Measurements from ENCODE around the gene PLAAT3. TPM values are rescaled to one million over a fixed set of nuclear protein-coding genes. Genes with fewer than 3 reads are reported as not detected.
"Not testable (repeated sequence)": the region's sequence is repeated elsewhere in the genome, so short reads cannot be mapped to it uniquely, and the experiment has no call there.

PLAAT3 gene
- total RNA-seq, 1 donor from 2014 or later, result 65.4 TPM

GRCh38 chr11:63548178-63548577 lies 66.1 kb downstream of the PLAAT3 start:
- TF ChIP-seq CTCF (conservative IDR thresholded peaks at IDR 0.05), result no peak
- Mint-ChIP-seq H3K36me3 (peaks cover 4% of the 10 kb centered on the region), H3K9me3 (peaks cover 4% of the 10 kb centered on the region), H3K27me3 (no peaks in the 10 kb centered on the region), H3K27ac (no peak overlapping the region), H3K4me1 (ENCODE audit: unreplicated experiment) (peaks cover 14% of the 10 kb centered on the region), H3K4me3 (no peak overlapping the region)
- DNase-seq (ENCODE audit: extremely low spot score, unreplicated experiment), result no peak

- Mint-ChIP-seq H3K27me3 (no peaks in the 10 kb centered on the region), H3K36me3 (no peaks in the 10 kb centered on the region), H3K9me3 (no peaks in the 10 kb centered on the region), H3K27ac (no peak overlapping the region), H3K4me3 (no peak overlapping the region), H3K4me1 (ENCODE audit: unreplicated experiment) (peaks cover 6% of the 10 kb centered on the region)
- TF ChIP-seq CTCF (conservative IDR thresholded peaks at IDR 0.05), result no peak
- DNase-seq (ENCODE audit: extremely low spot score, unreplicated experiment), result no peak
Measured at GRCh38 chr11:63547061-63547460, 67.2 kb downstream of the PLAAT3 start.

GRCh38 chr11:63543711-63544110 lies 70.5 kb downstream of the PLAAT3 start:
- H3K9me3 Mint-ChIP-seq, result no peaks in the 10 kb centered on the region
- H3K4me3 Mint-ChIP-seq, result no peak overlapping the region
- H3K27me3 Mint-ChIP-seq, result no peaks in the 10 kb centered on the region
- no peak overlapping the region for H3K27ac Mint-ChIP-seq
- DNase-seq (ENCODE audit: extremely low spot score, unreplicated experiment), result no peak
- no peak for TF ChIP-seq CTCF (conservative IDR thresholded peaks at IDR 0.05)
- H3K36me3 Mint-ChIP-seq, result no peaks in the 10 kb centered on the region
- peaks cover 6% of the 10 kb centered on the region for H3K4me1 Mint-ChIP-seq (ENCODE audit: unreplicated experiment)

- H3K27me3 Mint-ChIP-seq; H3K4me3 Mint-ChIP-seq; H3K27ac Mint-ChIP-seq; DNase-seq (ENCODE audit: extremely low spot score, unreplicated experiment); H3K36me3 Mint-ChIP-seq; H3K9me3 Mint-ChIP-seq; H3K4me1 Mint-ChIP-seq (ENCODE audit: unreplicated experiment): not testable (repeated sequence)
Measured at GRCh38 chr11:63542506-63542905, 71.7 kb downstream of the PLAAT3 start.

GRCh38 chr11:63537293-63538101 lies 76.7 kb downstream of the PLAAT3 start:
- H3K36me3 Mint-ChIP-seq, result no peaks in the 10 kb centered on the region
- peaks cover 27% of the 10 kb centered on the region for H3K4me1 Mint-ChIP-seq (ENCODE audit: unreplicated experiment)
- no peak for DNase-seq (ENCODE audit: extremely low spot score, unreplicated experiment)
- H3K27me3 Mint-ChIP-seq, result no peaks in the 10 kb centered on the region
- no peak for TF ChIP-seq CTCF (conservative IDR thresholded peaks at IDR 0.05)
- H3K4me3 Mint-ChIP-seq, result peak overlapping the region; percentile 58
- H3K27ac Mint-ChIP-seq, result peak overlapping the region; percentile 72
- H3K9me3 Mint-ChIP-seq, result no peaks in the 10 kb centered on the region

- no peak for TF ChIP-seq CTCF (conservative IDR thresholded peaks at IDR 0.05)
- Mint-ChIP-seq H3K27me3 (no peaks in the 10 kb centered on the region), H3K4me1 (ENCODE audit: unreplicated experiment) (peaks cover 33% of the 10 kb centered on the region), H3K27ac (peak within 1 kb of the TSS; percentile 72), H3K9me3 (no peaks in the 10 kb centered on the region), H3K4me3 (peak within 1 kb of the TSS; percentile 65), H3K36me3 (no peaks in the 10 kb centered on the region)
- no peak for DNase-seq (ENCODE audit: extremely low spot score, unreplicated experiment)
Measured at GRCh38 chr11:63536669-63537292, 77.5 kb downstream of the PLAAT3 start, which contains the start of gene PLAAT4. Gene PLAAT4 (plus strand): TSS chr11:63536808. CDS start chr11:63536869, 61 bp downstream.
